ENCODE data around the gene BBOX1. TPM values are rescaled to one million over a fixed set of nuclear protein-coding genes. Genes with fewer than 3 reads are reported as not detected.
"Not testable (repeated sequence)": the region's sequence is repeated elsewhere in the genome, so short reads cannot be mapped to it uniquely, and the experiment has no call there.

The BBOX1 gene
- total RNA-seq, 4 donors from 2014 or later = 28.6 to 51.0 (median 44.7) TPM

GRCh38 chr11:27171376-27171958 lies 130.9 kb downstream of the BBOX1 start:
- Histone ChIP-seq H3K27me3 (no peaks in the 10 kb centered on the region), H3K36me3 (no peaks in the 10 kb centered on the region), H3K4me1 (peaks cover 26% of the 10 kb centered on the region), H3K27ac (no peak overlapping the region), H3K9me3 (no peaks in the 10 kb centered on the region), H3K4me3 (no peak overlapping the region)
- TF ChIP-seq POLR2A (IDR thresholded peaks at IDR 0.05) = no peak
- no peak for TF ChIP-seq POLR2AphosphoS5 (IDR thresholded peaks at IDR 0.05)
- TF ChIP-seq, protein P1, sequence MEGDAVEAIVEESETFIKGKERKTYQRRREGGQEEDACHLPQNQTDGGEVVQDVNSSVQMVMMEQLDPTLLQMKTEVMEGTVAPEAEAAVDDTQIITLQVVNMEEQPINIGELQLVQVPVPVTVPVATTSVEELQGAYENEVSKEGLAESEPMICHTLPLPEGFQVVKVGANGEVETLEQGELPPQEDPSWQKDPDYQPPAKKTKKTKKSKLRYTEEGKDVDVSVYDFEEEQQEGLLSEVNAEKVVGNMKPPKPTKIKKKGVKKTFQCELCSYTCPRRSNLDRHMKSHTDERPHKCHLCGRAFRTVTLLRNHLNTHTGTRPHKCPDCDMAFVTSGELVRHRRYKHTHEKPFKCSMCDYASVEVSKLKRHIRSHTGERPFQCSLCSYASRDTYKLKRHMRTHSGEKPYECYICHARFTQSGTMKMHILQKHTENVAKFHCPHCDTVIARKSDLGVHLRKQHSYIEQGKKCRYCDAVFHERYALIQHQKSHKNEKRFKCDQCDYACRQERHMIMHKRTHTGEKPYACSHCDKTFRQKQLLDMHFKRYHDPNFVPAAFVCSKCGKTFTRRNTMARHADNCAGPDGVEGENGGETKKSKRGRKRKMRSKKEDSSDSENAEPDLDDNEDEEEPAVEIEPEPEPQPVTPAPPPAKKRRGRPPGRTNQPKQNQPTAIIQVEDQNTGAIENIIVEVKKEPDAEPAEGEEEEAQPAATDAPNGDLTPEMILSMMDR (IDR thresholded peaks at IDR 0.05) = no peak
- no peak for TF ChIP-seq EP300 (IDR thresholded peaks at IDR 0.05)
- DNase-seq (ENCODE audit: low spot score in 2 of 2) = no peak
- WGBS = 63% methylated on average over 4 of the region's 4 CpGs

GRCh38 chr11:27173545-27173944 lies 132.9 kb downstream of the BBOX1 start:
- no peak for DNase-seq (ENCODE audit: low spot score in 2 of 2)
- peak overlapping the region; percentile 79 for H3K27ac ChIP-seq
- H3K4me3 ChIP-seq = no peak overlapping the region
- WGBS = 38% methylated on average over 1 of the region's 1 CpG
- TF ChIP-seq POLR2A (IDR thresholded peaks at IDR 0.05) (no peak), EP300 (IDR thresholded peaks at IDR 0.05) (no peak), POLR2AphosphoS5 (IDR thresholded peaks at IDR 0.05) (no peak)
- TF ChIP-seq, protein P1 (IDR thresholded peaks at IDR 0.05) = no peak
- peaks cover 42% of the 10 kb centered on the region for H3K4me1 ChIP-seq
- H3K9me3 ChIP-seq = no peaks in the 10 kb centered on the region
- H3K27me3 ChIP-seq = no peaks in the 10 kb centered on the region
- H3K36me3 ChIP-seq = no peaks in the 10 kb centered on the region

DNA sequence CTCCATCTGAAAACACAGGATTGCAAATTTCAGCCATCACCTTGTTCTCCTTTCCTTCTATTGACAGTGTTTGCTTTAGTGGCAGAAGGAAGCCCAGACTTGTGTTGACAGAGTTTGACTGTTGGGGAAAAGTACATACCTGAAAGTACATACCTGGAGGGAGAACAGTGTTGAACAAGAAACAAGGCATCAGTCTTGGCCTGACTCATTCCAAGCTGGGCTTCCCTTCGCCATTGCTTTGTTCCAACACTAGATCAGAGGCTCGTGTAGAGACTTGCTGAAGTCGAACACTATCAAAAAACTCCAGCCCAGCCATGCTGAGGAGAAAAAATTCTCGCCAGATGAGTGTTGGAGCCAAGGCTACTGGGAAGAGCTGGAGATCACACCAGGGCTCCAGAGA lies 133.4 kb downstream of the BBOX1 start:
- WGBS = 45% methylated on average over 4 of the region's 4 CpGs
- no peaks in the 10 kb centered on the region for H3K36me3 ChIP-seq
- peak overlapping the region; percentile 79 for H3K27ac ChIP-seq
- H3K27me3 ChIP-seq = no peaks in the 10 kb centered on the region
- peaks cover 44% of the 10 kb centered on the region for H3K4me1 ChIP-seq
- H3K4me3 ChIP-seq = no peak overlapping the region
- DNase-seq (ENCODE audit: low spot score in 2 of 2) = no peak
- H3K9me3 ChIP-seq = no peaks in the 10 kb centered on the region
- no peak for TF ChIP-seq POLR2A (IDR thresholded peaks at IDR 0.05)
- TF ChIP-seq EP300 (IDR thresholded peaks at IDR 0.05) = no peak
- TF ChIP-seq, protein P1 (IDR thresholded peaks at IDR 0.05) = no peak
- no peak for TF ChIP-seq POLR2AphosphoS5 (IDR thresholded peaks at IDR 0.05)

GRCh38 chr11:27174672-27175210 lies 134.1 kb downstream of the BBOX1 start:
- Histone ChIP-seq H3K4me1 (peaks cover 52% of the 10 kb centered on the region), H3K27me3 (no peaks in the 10 kb centered on the region), H3K4me3 (no peak overlapping the region), H3K36me3 (no peaks in the 10 kb centered on the region), H3K9me3 (no peaks in the 10 kb centered on the region), H3K27ac (peak overlapping the region; percentile 39)
- TF ChIP-seq POLR2AphosphoS5 (IDR thresholded peaks at IDR 0.05) = no peak
- TF ChIP-seq EP300 (IDR thresholded peaks at IDR 0.05) = no peak
- TF ChIP-seq POLR2A (IDR thresholded peaks at IDR 0.05) = no peak
- TF ChIP-seq, protein P1 (IDR thresholded peaks at IDR 0.05) = no peak
- DNase-seq (ENCODE audit: low spot score in 2 of 2) = no peak
- 81% methylated on average over 9 of the region's 9 CpGs for WGBS

DNA sequence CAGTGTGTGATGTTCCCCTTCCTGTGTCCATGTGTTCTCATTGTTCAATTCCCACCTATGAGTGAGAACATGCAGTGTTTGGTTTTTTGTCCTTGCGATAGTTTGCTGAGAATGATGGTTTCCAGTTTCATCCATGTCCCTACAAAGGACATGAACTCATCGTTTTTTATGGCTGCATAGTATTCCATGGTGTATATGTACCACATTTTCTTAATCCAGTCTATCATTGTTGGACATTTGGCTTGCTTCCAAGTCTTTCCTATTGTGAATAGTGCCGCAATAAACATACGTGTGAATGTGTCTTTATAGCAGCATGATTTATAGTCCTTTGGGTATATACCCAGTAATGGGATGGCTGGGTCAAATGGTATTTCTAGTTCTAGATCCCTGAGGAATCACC lies 134.9 kb downstream of the BBOX1 start:
- peaks cover 58% of the 10 kb centered on the region for H3K4me1 ChIP-seq
- not testable (repeated sequence) for H3K9me3 ChIP-seq; H3K27ac ChIP-seq; H3K4me3 ChIP-seq; DNase-seq (ENCODE audit: low spot score in 2 of 2); H3K36me3 ChIP-seq; H3K27me3 ChIP-seq
- WGBS = 76% methylated on average over 3 of the region's 4 CpGs

Other genes with a start within 250 kb of the BBOX1 start
- 10 to 100 TPM in 1 of 4 donors, 1 to 10 TPM in 3; 4.6 to 10.1 (median 8.1) TPM for gene FIBIN, start 46.7 kb upstream of the BBOX1 start, total RNA-seq

All from suprapubic skin (tissue), 4 donors.